Esophagus squamous epithelium (tissue), 4 donors: ENCODE results near the gene TDRD9.

ENCODE experiments used
- CTCF ChIP-seq, 6 experiments: fragments of 450-650 bp in 4 of 6; fragments of 200-600 bp in 2 of 6; sonication (generic) in 2 of 6; IDR thresholded peaks; one replicate each; pipeline ENCODE4 v1.5.1; 2016 to 2019; ENCODE audit warnings: antibody characterized with exemption in 6 of 6, mild to moderate bottlenecking in 4 of 6, moderate library complexity in 4 of 6
- POLR2A ChIP-seq, 4 donors: fragments of 450-650 bp; IDR thresholded peaks; one replicate each; pipeline ENCODE4 v1.6.1; 2017; ENCODE audit warnings: antibody characterized with exemption in 4 of 4, mild to moderate bottlenecking in 4 of 4, moderate library complexity in 3 of 4

- TF ChIP-seq CTCF (IDR thresholded peaks at IDR 0.05) (no peak), POLR2A (IDR thresholded peaks at IDR 0.05) (no peak)
Observed at GRCh38 chr14:103908580-103908979, 19.7 kb upstream of the TDRD9 start.
